RWPE1 (cell line): Measurements from ENCODE around the gene FNDC11.

Experiments
- CTCF ChIA-PET: fragments of 350-600 bp; sonication (Branson Sonifier 250); formaldehyde crosslinking; extraction: SDS; loops from one replicate; lab custom pipeline; 2021; lab: Yijun Ruan, JAX
- POLR2A ChIA-PET: fragments of 400-600 bp; formaldehyde crosslinking; extraction: SDS; loops from one replicate; lab custom pipeline; 2020; ENCODE audit warnings: antibody characterized with exemption; ENCODE audit not compliant: low non-redundant PET; lab: Yijun Ruan, JAX
- DNase-seq: peaks from one replicate; pipeline ENCODE4 v3.0.0; 2012; ENCODE audit warnings: low spot score
- H3K27ac ChIP-seq: fragments of 450-650 bp; 2 replicates; pipeline ENCODE4 v1.5.1; 2017
- TF ChIP-seq, protein P1 (sequence below): fragments of 450-650 bp; conservative IDR thresholded peaks from 2 replicates; pipeline ENCODE4 v1.5.1; 2017; ENCODE audit warnings: low read depth, mild to moderate bottlenecking

The FNDC11 gene

DNA sequence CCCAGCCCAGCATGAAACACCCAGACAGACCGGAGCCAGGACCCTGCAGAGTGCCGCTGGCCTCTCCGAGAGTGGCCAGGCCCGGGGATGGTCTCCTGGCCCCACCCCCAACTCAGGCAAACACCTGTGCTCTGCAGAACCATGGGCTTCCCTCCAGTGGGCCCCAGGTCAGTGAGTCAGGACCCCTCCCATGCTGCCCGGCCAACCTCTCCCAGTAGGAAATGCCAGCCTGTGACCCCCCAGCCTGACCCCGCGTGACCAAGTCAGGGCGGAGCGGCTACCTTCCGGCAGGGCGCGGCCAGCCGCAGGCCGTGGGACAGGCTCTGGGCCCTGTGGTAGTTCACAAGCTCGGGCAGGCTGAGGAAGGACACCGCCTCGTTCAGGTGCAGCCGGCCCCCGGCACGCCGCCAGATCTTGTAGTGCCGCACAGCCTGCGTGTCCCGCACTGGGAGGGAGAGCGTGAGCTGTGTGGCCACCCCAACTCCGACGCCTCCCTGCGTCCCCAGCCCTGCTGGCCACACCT is 20.0 kb upstream of the FNDC11 start:
- DNase-seq: peak; percentile 82
- CTCF ChIA-PET: interaction anchor here (0.7 to 4.1 kb wide), 5 partner anchors 38 to 523 kb away, joined by 3 to 18 read pairs (median 4); no protein-coding TSS in a partner anchor
- H3K27ac ChIP-seq: peak overlapping the region; percentile 98
- POLR2A ChIA-PET: interaction anchor here (1.2 to 3.8 kb wide), 2 partner anchors 12 to 446 kb away, joined by 4 to 53 read pairs; partner anchors contain the start of gene PPDPF
- TF ChIP-seq, protein P1, sequence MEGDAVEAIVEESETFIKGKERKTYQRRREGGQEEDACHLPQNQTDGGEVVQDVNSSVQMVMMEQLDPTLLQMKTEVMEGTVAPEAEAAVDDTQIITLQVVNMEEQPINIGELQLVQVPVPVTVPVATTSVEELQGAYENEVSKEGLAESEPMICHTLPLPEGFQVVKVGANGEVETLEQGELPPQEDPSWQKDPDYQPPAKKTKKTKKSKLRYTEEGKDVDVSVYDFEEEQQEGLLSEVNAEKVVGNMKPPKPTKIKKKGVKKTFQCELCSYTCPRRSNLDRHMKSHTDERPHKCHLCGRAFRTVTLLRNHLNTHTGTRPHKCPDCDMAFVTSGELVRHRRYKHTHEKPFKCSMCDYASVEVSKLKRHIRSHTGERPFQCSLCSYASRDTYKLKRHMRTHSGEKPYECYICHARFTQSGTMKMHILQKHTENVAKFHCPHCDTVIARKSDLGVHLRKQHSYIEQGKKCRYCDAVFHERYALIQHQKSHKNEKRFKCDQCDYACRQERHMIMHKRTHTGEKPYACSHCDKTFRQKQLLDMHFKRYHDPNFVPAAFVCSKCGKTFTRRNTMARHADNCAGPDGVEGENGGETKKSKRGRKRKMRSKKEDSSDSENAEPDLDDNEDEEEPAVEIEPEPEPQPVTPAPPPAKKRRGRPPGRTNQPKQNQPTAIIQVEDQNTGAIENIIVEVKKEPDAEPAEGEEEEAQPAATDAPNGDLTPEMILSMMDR: no peak

DNA sequence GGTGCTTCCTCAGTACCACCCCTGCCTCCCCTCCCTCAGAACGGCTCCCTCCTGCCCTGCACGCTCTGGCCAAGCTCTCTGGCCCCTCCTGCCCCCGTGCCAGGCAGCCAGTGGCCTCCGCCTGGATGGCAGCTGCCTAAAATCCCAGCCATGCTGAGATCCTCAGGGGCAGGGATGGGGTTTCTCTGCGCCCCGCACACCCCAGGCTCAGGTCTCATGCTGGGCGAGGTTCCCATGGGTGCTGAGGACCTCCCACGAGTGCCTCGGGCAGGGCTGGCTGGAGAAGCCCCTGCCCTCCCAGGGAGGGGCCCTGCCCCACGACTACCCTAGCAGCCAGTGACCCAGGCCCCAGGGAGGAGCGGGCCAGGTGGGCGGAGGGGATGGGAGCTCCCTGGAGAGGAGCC is 19.5 kb upstream of the FNDC11 start:
- POLR2A ChIA-PET: interaction anchor here (1.0 to 3.8 kb wide), 4 partner anchors 13 to 446 kb away, joined by 4 to 53 read pairs (median 4); partner anchors contain the start of genes HELZ2, PPDPF and TPD52L2
- TF ChIP-seq, protein P1: no peak
- CTCF ChIA-PET: interaction anchor here (0.5 to 4.1 kb wide), 8 partner anchors 12 to 523 kb away, joined by 3 to 18 read pairs (median 6); no protein-coding TSS in a partner anchor
- peak overlapping the region; percentile 98 for H3K27ac ChIP-seq
- DNase-seq: peak; percentile 61

DNA sequence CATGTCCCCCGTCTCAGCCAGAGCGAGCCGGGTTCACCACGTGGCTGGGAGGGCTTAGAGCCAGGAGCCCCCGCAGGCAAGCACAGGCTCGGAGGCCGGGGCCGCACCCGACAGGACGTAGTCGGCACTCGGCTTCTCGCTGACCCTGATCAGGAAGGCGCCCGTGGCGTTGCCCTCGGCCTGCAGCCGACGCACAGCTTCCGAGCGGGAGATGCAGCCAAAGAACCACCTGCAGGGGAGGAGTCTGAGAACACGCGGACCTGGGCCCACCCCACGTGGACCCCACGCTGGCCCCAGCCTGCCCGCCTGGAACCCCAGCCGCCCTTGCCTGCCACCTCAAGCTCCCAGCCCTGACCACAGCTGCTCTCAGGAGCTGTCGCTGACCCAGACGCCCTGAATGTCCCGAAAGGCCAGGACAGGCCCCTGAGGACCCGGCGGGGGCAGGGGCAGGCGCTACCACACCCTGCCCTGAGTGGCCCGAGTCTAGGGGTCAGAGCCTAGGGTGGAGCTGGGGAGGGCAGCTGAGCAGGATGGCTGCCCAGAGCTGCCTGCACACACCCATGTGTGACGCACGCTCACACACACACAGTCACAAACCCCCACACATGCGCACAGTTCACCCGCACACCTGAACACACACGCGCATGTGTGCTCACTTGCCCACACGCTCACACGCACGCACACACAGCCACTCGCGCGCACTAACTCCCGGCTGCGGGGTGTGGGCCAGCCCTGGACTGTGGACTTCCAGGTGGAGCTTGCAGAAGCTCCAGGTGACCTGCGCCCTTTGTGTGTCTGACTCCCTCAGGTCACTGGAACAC is 18.9 kb upstream of the FNDC11 start:
- peak overlapping the region; percentile 98 for H3K27ac ChIP-seq
- ChIA-PET POLR2A (interaction anchor here (0.5 to 3.8 kb wide), 5 partner anchors 13 to 445 kb away, joined by 3 to 53 read pairs (median 4); partner anchors contain the start of genes HELZ2, PPDPF and TPD52L2), CTCF (interaction anchor here (0.5 to 4.1 kb wide), 7 partner anchors 13 to 522 kb away, joined by 3 to 18 read pairs (median 7); no protein-coding TSS in a partner anchor)
- TF ChIP-seq, protein P1: no peak
- peak; percentile 83 for DNase-seq

DNA sequence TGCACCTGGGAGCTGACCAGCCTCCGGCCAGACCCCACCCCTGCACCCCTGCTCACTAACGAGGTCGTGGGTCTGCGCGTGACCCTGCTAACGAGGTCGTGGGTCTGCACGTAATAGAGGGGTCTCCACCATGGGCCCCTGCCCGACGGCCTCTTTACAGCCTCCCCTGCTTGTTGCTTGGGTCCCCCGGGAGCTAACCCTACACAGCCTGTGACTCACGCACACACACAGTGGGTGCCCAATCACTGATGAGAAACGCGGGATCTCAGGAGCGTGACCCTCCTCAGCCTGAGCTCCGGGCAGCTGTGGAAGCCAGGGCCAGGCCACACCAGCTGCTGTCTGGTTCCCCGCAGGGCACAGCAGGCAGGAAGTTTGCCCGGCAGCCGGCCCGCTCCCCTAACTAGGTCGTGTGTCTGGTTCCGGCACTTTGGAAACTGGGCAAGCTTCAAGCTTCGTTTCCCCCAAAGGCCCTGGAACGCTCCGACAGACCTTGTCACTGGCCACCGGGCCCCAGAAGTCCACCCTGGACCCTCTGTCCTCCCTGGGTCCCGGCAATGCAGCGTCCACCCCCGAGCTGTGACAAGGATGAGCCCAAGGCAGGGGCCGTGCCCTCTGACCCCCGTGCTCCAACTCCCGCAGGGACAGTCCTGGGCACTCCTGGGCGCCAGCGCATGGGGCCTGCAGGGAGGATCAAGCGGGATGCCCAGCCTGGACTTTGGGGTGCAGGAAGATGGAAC is 17.6 kb upstream of the FNDC11 start:
- peak overlapping the region; percentile 96 for H3K27ac ChIP-seq

DNA sequence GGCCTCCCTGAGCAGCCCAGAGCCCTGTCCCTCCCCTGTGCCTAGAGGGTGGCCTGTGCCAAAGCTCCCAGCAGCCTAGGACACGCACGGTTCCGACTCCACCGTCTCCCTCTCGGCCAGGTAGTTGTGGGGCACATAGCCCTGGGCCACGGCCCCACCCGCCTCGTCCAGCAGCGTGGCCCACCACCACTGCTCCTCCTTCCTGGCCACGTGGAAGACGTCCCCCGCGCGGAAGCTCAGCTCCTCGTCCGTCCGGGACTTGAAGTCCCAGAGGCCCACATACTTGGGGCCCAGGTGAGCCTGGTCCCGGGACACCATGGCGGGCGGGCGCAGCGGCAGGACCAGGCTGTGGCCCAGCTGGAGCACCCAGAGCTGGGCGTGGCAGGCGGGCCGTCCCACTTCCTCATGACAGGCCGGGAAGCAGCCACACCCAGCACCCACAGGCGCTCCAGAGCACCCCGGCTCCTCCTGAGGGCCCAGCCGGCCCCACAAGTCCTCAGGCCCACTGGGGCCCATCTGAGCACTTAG is 16.9 kb upstream of the FNDC11 start, which contains the start of gene PTK6:
TSS of gene PTK6 (minus strand) at position 380 of the 528 bp plus-strand sequence. CDS start at position 318, 62 bp downstream.
- CTCF ChIA-PET: interaction anchor here (0.6 to 4.1 kb wide), 40 partner anchors 9 to 651 kb away, joined by 3 to 18 read pairs (median 4); partner anchors contain the start of genes HELZ2, PPDPF, RTEL1 and STMN3
- H3K27ac ChIP-seq: peak within 1 kb of the TSS; percentile 96
- DNase-seq: peak; percentile 93
- TF ChIP-seq, protein P1: no peak
- POLR2A ChIA-PET: interaction anchor here (0.6 to 3.8 kb wide), 8 partner anchors 15 to 443 kb away, joined by 3 to 53 read pairs (median 3); partner anchors contain the start of genes GMEB2, HELZ2 and PPDPF

More for the DNA sequence above, 17.6 kb upstream of the FNDC11 start:
- DNase-seq: peak; percentile 95
- ChIA-PET CTCF (interaction anchor here (0.6 to 4.1 kb wide), 8 partner anchors 14 to 270 kb away, joined by 3 to 18 read pairs (median 10); partner anchors contain the start of genes HELZ2, PPDPF and RTEL1), POLR2A (interaction anchor here (0.6 to 3.8 kb wide), 8 partner anchors 15 to 326 kb away, joined by 3 to 53 read pairs (median 3); partner anchors contain the start of genes GMEB2 and PPDPF)
- TF ChIP-seq, protein P1: no peak
